Liver (tissue), 9 donors: Measurements from ENCODE around the gene CHMP1A. TPM values are rescaled to one million over a fixed set of nuclear protein-coding genes. Genes with fewer than 3 reads are reported as not detected.
"Not testable (repeated sequence)": the region's sequence is repeated elsewhere in the genome, so short reads cannot be mapped to it uniquely, and the experiment has no call there.

ENCODE experiments used
- DNase-seq: peaks from one replicate; pipeline ENCODE4 v3.0.0-alpha.2; 2017; ENCODE audit warnings: low spot score
- H3K27ac ChIP-seq, 2 donors: one replicate each; pipeline ENCODE4 v1.7.0; 2013; ENCODE audit warnings: inconsistent platforms in 2 of 2, low read length in 2 of 2, control low read depth in 1 of 2, low read depth in 1 of 2, mild to moderate bottlenecking in 1 of 2
- H3K27me3 ChIP-seq, 4 donors: one replicate each; pipeline versions ENCODE4 v1.6.1 to v1.7.0; 2013; ENCODE audit warnings: low read length in 3 of 4, inconsistent platforms in 1 of 4, mild to moderate bottlenecking in 1 of 4, moderate library complexity in 1 of 4; ENCODE audit not compliant: control insufficient read depth in 4 of 4, insufficient read depth in 4 of 4
- H3K36me3 ChIP-seq, 4 donors: one replicate each; pipeline versions ENCODE4 v1.6.1 to v1.7.0; 2013; ENCODE audit warnings: low read length in 3 of 4, mild to moderate bottlenecking in 3 of 4, low read depth in 1 of 4, moderate library complexity in 1 of 4; ENCODE audit not compliant: control insufficient read depth in 4 of 4, insufficient read depth in 3 of 4
- H3K4me1 ChIP-seq, 4 donors: one replicate each; pipeline versions ENCODE4 v1.6.1 to v1.7.0; 2013; ENCODE audit warnings: low read length in 3 of 4, mild to moderate bottlenecking in 3 of 4, moderate library complexity in 1 of 4; ENCODE audit not compliant: control insufficient read depth in 4 of 4, insufficient read depth in 4 of 4
- H3K4me3 ChIP-seq, 3 donors: one replicate each; pipeline versions ENCODE4 v1.6.1 to v1.7.0; 2013; ENCODE audit warnings: low read length in 3 of 3, control low read depth in 1 of 3, low read depth in 1 of 3, mild to moderate bottlenecking in 1 of 3
- H3K9ac ChIP-seq, 2 donors: one replicate each; pipeline ENCODE4 v1.7.0; 2013; ENCODE audit warnings: low read length in 2 of 2, mild to moderate bottlenecking in 2 of 2, moderate library complexity in 2 of 2, control low read depth in 1 of 2, low read depth in 1 of 2
- H3K9me3 ChIP-seq, 4 donors: one replicate each; pipeline versions ENCODE4 v1.6.1 to v1.7.0; 2013; ENCODE audit warnings: low read length in 3 of 4; ENCODE audit not compliant: control insufficient read depth in 4 of 4
- ATF3 ChIP-seq: IDR thresholded peaks from 2 replicates; pipeline ENCODE4 v1.6.1; 2016; ENCODE audit warnings: antibody characterized with exemption
- CTCF ChIP-seq: fragments of 150-350 bp; IDR thresholded peaks from 2 replicates; pipeline ENCODE4 v1.5.1; 2017; ENCODE audit warnings: improper control_type of control experiment, low read depth, low read length; ENCODE audit not compliant: missing input control
- EGR1 ChIP-seq, 2 donors: IDR thresholded peaks; 2 replicates each; pipeline ENCODE4 v1.6.1; 2016 to 2018; ENCODE audit warnings: antibody characterized with exemption in 2 of 2, low read depth in 2 of 2
- FOXA2 ChIP-seq: IDR thresholded peaks from 2 replicates; pipeline ENCODE4 v1.6.1; 2016; ENCODE audit warnings: antibody characterized with exemption
- GABPA ChIP-seq, 2 donors: IDR thresholded peaks in 1 of 2; conservative IDR thresholded peaks in 1 of 2; 2 replicates each; pipeline ENCODE4 v1.6.1; 2016; ENCODE audit warnings: antibody characterized with exemption in 2 of 2, mild to moderate bottlenecking in 1 of 2, moderate library complexity in 1 of 2
- HNF4A ChIP-seq, 2 donors: conservative IDR thresholded peaks; 2 replicates each; pipeline ENCODE4 v1.6.1; 2016; ENCODE audit warnings: antibody characterized with exemption in 2 of 2, mild to moderate bottlenecking in 2 of 2
- HNF4G ChIP-seq: IDR thresholded peaks from 2 replicates; pipeline ENCODE4 v1.6.1; 2016; ENCODE audit warnings: antibody characterized with exemption
- JUND ChIP-seq, 2 donors: IDR thresholded peaks; 2 replicates each; pipeline ENCODE4 v1.6.1; 2016; ENCODE audit warnings: antibody characterized with exemption in 2 of 2
- MAX ChIP-seq: IDR thresholded peaks from 2 replicates; pipeline ENCODE4 v1.6.1; 2016; ENCODE audit warnings: antibody characterized with exemption
- NR2F2 ChIP-seq: IDR thresholded peaks from 2 replicates; pipeline ENCODE4 v1.6.1; 2016; ENCODE audit warnings: antibody characterized with exemption
- REST ChIP-seq: IDR thresholded peaks from 2 replicates; pipeline ENCODE4 v1.6.1; 2016; ENCODE audit warnings: antibody characterized with exemption, mild to moderate bottlenecking
- YY1 ChIP-seq: IDR thresholded peaks from 2 replicates; pipeline ENCODE4 v1.6.1; 2016; ENCODE audit warnings: antibody characterized with exemption, mild to moderate bottlenecking
- ZBTB33 ChIP-seq: IDR thresholded peaks from 2 replicates; pipeline ENCODE4 v1.6.1; 2016; ENCODE audit warnings: antibody characterized with exemption
- WGBS: extraction: QIAGEN DNeasy Blood & Tissue Kit; methylation state at CpG from one replicate; pipeline ENCODE4 v1.1.7; 2013; 5-methylcytosine and 5-hydroxymethylcytosine counted together
- polyA plus RNA-seq, 2 donors: library from polyadenylated mRNA; stranded (reverse) in 1 of 2; unstranded in 1 of 2; fragments of 200-250 nt in 1 of 2; fragments of >200 nt in 1 of 2; fragmentation: Nextera tagmentation in 1 of 2; extraction: Ambion mirVana in 1 of 2; gene quantifications; one replicate each; pipeline versions ENCODE4 v1.2.1 to v1.2.3, GENCODE V29; 2013 to 2015
- total RNA-seq, 2 donors: library from RNA; depleted of rRNA; stranded (reverse); fragments of >200 nt; gene quantifications; one replicate each; pipeline ENCODE4 v1.2.3, GENCODE V29; 2014
- donor health status: healthy.
- donor health status: healthy.
- donor health status: healthy.
- donor health status: healthy.
- donor health status: healthy.

CHMP1A gene
- total and polyA plus RNA-seq, 4 donors, result 25.7 to 36.7 (median 32.3) TPM

- Histone ChIP-seq H3K27me3 (no peaks in the 10 kb centered on the region), H3K4me3 (no peak overlapping the region), H3K4me1 (peaks cover 5 to 22% (median 13%) of the 10 kb centered on the region in 4 donors), H3K9ac (no peak overlapping the region), H3K27ac (no peak overlapping the region), H3K36me3 (peaks cover 14 to 36% (median 22%) of the 10 kb centered on the region in 4 donors), H3K9me3 (no peaks in the 10 kb centered on the region)
- no peak for DNase-seq
- WGBS, result 83% methylated on average over 25 of the region's 25 CpGs
- no peak for TF ChIP-seq REST
- no peak for TF ChIP-seq NR2F2
- TF ChIP-seq ATF3, result no peak
- TF ChIP-seq HNF4G, result no peak
- TF ChIP-seq MAX, result no peak
- TF ChIP-seq CTCF, result no peak
- no peak for TF ChIP-seq FOXA2
- TF ChIP-seq HNF4A (conservative IDR thresholded peaks at IDR 0.05), result no peak
Measured at GRCh38 chr16:89695875-89696669, 38.6 kb upstream of the CHMP1A start.

GRCh38 chr16:89695086-89695874 lies 37.8 kb upstream of the CHMP1A start:
- no peaks in the 10 kb centered on the region for H3K27me3 ChIP-seq
- H3K9me3 ChIP-seq, result no peaks in the 10 kb centered on the region
- no peak overlapping the region for H3K9ac ChIP-seq
- H3K4me3 ChIP-seq, result no peak overlapping the region
- H3K4me1 ChIP-seq, result peaks cover 3 to 14% (median 8%) of the 10 kb centered on the region in 4 donors
- H3K27ac ChIP-seq, result no peak overlapping the region
- WGBS, result 87% methylated on average over 31 of the region's 31 CpGs
- no peak for TF ChIP-seq YY1
- TF ChIP-seq EGR1 (IDR thresholded peaks at IDR 0.05; ENCODE audit: low read depth in 2 of 2), result no peak
- TF ChIP-seq CTCF, result no peak
- TF ChIP-seq FOXA2, result no peak
- no peak for TF ChIP-seq ZBTB33
- TF ChIP-seq JUND (IDR thresholded peaks at IDR 0.05), result no peak
- no peak for TF ChIP-seq GABPA (IDR thresholded peaks at IDR 0.05 in 1 of 2, conservative IDR thresholded peaks at IDR 0.05 in 1 of 2)
- peaks cover 14 to 41% (median 22%) of the 10 kb centered on the region in 4 donors for H3K36me3 ChIP-seq
- no peak for DNase-seq

- 92% methylated on average over 23 of the region's 23 CpGs for WGBS
- DNase-seq, H3K9me3 ChIP-seq, H3K4me3 ChIP-seq, H3K9ac ChIP-seq, H3K27ac ChIP-seq, H3K27me3 ChIP-seq: not testable (repeated sequence)
- Histone ChIP-seq H3K36me3 (peaks cover 14 to 41% (median 22%) of the 10 kb centered on the region in 4 donors), H3K4me1 (peaks cover 2 to 12% (median 6%) of the 10 kb centered on the region in 4 donors)
Measured at GRCh38 chr16:89694784-89695085, 37.2 kb upstream of the CHMP1A start.
